Activated naive CD8-positive, alpha-beta T cell treated with anti-CD3 and anti-CD28 coated beads, Interleukin-2, amount 50 U/mL, for 24 hours (primary cell): ENCODE results near the gene SOD1.
"Not testable (repeated sequence)": the region's sequence is repeated elsewhere in the genome, so short reads cannot be mapped to it uniquely, and the experiment has no call there.

Experiments used
- ATAC-seq: fragments of 150-1000 bp; cut with Tn5 transposase; one replicate; pipeline ENCODE4 v1.10.0; 2021
- DNase-seq: peaks from one replicate; pipeline ENCODE4 v3.0.0; 2021
- H3K27ac Mint-ChIP-seq: one replicate; pipeline ENCODE4 v1.8.0; 2021; ENCODE audit warnings: mild to moderate bottlenecking, mixed read lengths
- H3K27me3 Mint-ChIP-seq: one replicate; pipeline ENCODE4 v1.8.0; 2021; ENCODE audit warnings: mixed read lengths
- H3K36me3 Mint-ChIP-seq: one replicate; pipeline ENCODE4 v1.8.0; 2021; ENCODE audit warnings: low read depth, mixed read lengths
- H3K4me1 Mint-ChIP-seq: one replicate; pipeline ENCODE4 v1.8.0; 2021; ENCODE audit warnings: mixed read lengths
- H3K4me3 Mint-ChIP-seq: one replicate; pipeline ENCODE4 v1.8.0; 2021; ENCODE audit warnings: mild to moderate bottlenecking, moderate library complexity, mixed read lengths
- H3K9me3 Mint-ChIP-seq: one replicate; pipeline ENCODE4 v1.8.0; 2021; ENCODE audit warnings: mixed read lengths

Gene SOD1

GRCh38 chr21:31659536-31660258 is at the start of gene SOD1:
Gene SOD1, plus strand, starts transcription at chr21:31659693. Its CDS starts 77 bp downstream, at chr21:31659770.
- peak within 1 kb of the TSS; percentile 99 for H3K27ac Mint-ChIP-seq
- peak within 1 kb of the TSS; percentile 97 for H3K4me3 Mint-ChIP-seq
- H3K27me3 Mint-ChIP-seq: no peaks in the 10 kb centered on the region
- ATAC-seq (peak; percentile 89), DNase-seq (peak; percentile 96)
- H3K9me3 Mint-ChIP-seq: no peaks in the 10 kb centered on the region
- H3K36me3 Mint-ChIP-seq: peaks cover 40% of the 10 kb centered on the region
- peaks cover 81% of the 10 kb centered on the region for H3K4me1 Mint-ChIP-seq

- peaks cover 5% of the 10 kb centered on the region for H3K4me1 Mint-ChIP-seq
- H3K27me3 Mint-ChIP-seq: peaks cover 12% of the 10 kb centered on the region
- H3K27ac Mint-ChIP-seq: no peak overlapping the region
- no peak for DNase-seq
- peaks cover 2% of the 10 kb centered on the region for H3K36me3 Mint-ChIP-seq
- ATAC-seq: no peak
- no peak overlapping the region for H3K4me3 Mint-ChIP-seq
- no peaks in the 10 kb centered on the region for H3K9me3 Mint-ChIP-seq
These were observed 48.0 kb upstream of the SOD1 start for GRCh38 chr21:31611445-31611844.

GRCh38 chr21:31612894-31613785 is 46.4 kb upstream of the SOD1 start:
- Mint-ChIP-seq H3K27me3 (peaks cover 12% of the 10 kb centered on the region), H3K36me3 (peaks cover 2% of the 10 kb centered on the region), H3K9me3 (no peaks in the 10 kb centered on the region), H3K4me1 (peaks cover 5% of the 10 kb centered on the region), H3K4me3 (no peak overlapping the region), H3K27ac (no peak overlapping the region)
- DNase-seq: no peak
- ATAC-seq: peak; percentile 61

- no peak overlapping the region for H3K4me3 Mint-ChIP-seq
- ATAC-seq: no peak
- H3K4me1 Mint-ChIP-seq: peaks cover 5% of the 10 kb centered on the region
- no peak overlapping the region for H3K27ac Mint-ChIP-seq
- H3K27me3 Mint-ChIP-seq: peaks cover 8% of the 10 kb centered on the region
- H3K9me3 Mint-ChIP-seq: peaks cover 4% of the 10 kb centered on the region
- H3K36me3 Mint-ChIP-seq: peaks cover 2% of the 10 kb centered on the region
- no peak for DNase-seq
These were observed 44.8 kb upstream of the SOD1 start for GRCh38 chr21:31614705-31615104.

- ATAC-seq (no peak), DNase-seq (no peak)
- peaks cover 4% of the 10 kb centered on the region for H3K9me3 Mint-ChIP-seq
- no peak overlapping the region for H3K4me3 Mint-ChIP-seq
- H3K27me3 Mint-ChIP-seq: peaks cover 6% of the 10 kb centered on the region
- H3K27ac Mint-ChIP-seq: no peak overlapping the region
- peaks cover 2% of the 10 kb centered on the region for H3K36me3 Mint-ChIP-seq
- peaks cover 5% of the 10 kb centered on the region for H3K4me1 Mint-ChIP-seq
These were observed 43.3 kb upstream of the SOD1 start for GRCh38 chr21:31616216-31616615.

- DNase-seq: no peak
These were observed 40.6 kb upstream of the SOD1 start for GRCh38 chr21:31618696-31619430.

GRCh38 chr21:31622397-31622796 is 37.1 kb upstream of the SOD1 start:
- no peaks in the 10 kb centered on the region for H3K27me3 Mint-ChIP-seq
- H3K4me1 Mint-ChIP-seq: peaks cover 5% of the 10 kb centered on the region
- H3K4me3 Mint-ChIP-seq: no peak overlapping the region
- H3K9me3 Mint-ChIP-seq: peaks cover 4% of the 10 kb centered on the region
- DNase-seq (no peak), ATAC-seq (no peak)
- no peak overlapping the region for H3K27ac Mint-ChIP-seq
- no peaks in the 10 kb centered on the region for H3K36me3 Mint-ChIP-seq

More at GRCh38 chr21:31618696-31619430, 40.6 kb upstream of the SOD1 start:
- H3K27me3 Mint-ChIP-seq: no peaks in the 10 kb centered on the region
- peaks cover 5% of the 10 kb centered on the region for H3K4me1 Mint-ChIP-seq
- H3K9me3 Mint-ChIP-seq: peaks cover 4% of the 10 kb centered on the region
- no peak for ATAC-seq
- H3K4me3 Mint-ChIP-seq: no peak overlapping the region
- H3K36me3 Mint-ChIP-seq: no peaks in the 10 kb centered on the region
- no peak overlapping the region for H3K27ac Mint-ChIP-seq

GRCh38 chr21:31623664-31624063 is 35.8 kb upstream of the SOD1 start:
- peaks cover 5% of the 10 kb centered on the region for H3K4me1 Mint-ChIP-seq
- DNase-seq (no peak), ATAC-seq (no peak)
- H3K4me3 Mint-ChIP-seq: no peak overlapping the region
- no peak overlapping the region for H3K27ac Mint-ChIP-seq
- peaks cover 4% of the 10 kb centered on the region for H3K9me3 Mint-ChIP-seq
- H3K27me3 Mint-ChIP-seq: no peaks in the 10 kb centered on the region
- no peaks in the 10 kb centered on the region for H3K36me3 Mint-ChIP-seq

GRCh38 chr21:31624181-31624580 is 35.3 kb upstream of the SOD1 start:
- H3K9me3 Mint-ChIP-seq: peaks cover 1% of the 10 kb centered on the region
- no peak overlapping the region for H3K4me3 Mint-ChIP-seq
- DNase-seq: no peak
- peaks cover 5% of the 10 kb centered on the region for H3K4me1 Mint-ChIP-seq
- no peak for ATAC-seq
- H3K27ac Mint-ChIP-seq: no peak overlapping the region
- H3K36me3 Mint-ChIP-seq: no peaks in the 10 kb centered on the region
- no peaks in the 10 kb centered on the region for H3K27me3 Mint-ChIP-seq

- H3K27me3 Mint-ChIP-seq: no peaks in the 10 kb centered on the region
- no peak overlapping the region for H3K27ac Mint-ChIP-seq
- H3K36me3 Mint-ChIP-seq: no peaks in the 10 kb centered on the region
- peaks cover 5% of the 10 kb centered on the region for H3K4me1 Mint-ChIP-seq
- no peaks in the 10 kb centered on the region for H3K9me3 Mint-ChIP-seq
- no peak overlapping the region for H3K4me3 Mint-ChIP-seq
- ATAC-seq (no peak), DNase-seq (no peak)
These were observed 34.5 kb upstream of the SOD1 start for GRCh38 chr21:31624961-31625491.

GRCh38 chr21:31629972-31630711 is 29.4 kb upstream of the SOD1 start:
- ATAC-seq (no peak), DNase-seq (no peak)
- Mint-ChIP-seq H3K9me3 (peaks cover 7% of the 10 kb centered on the region), H3K27ac (no peak overlapping the region), H3K27me3 (no peaks in the 10 kb centered on the region), H3K4me1 (no peaks in the 10 kb centered on the region), H3K4me3 (no peak overlapping the region), H3K36me3 (no peaks in the 10 kb centered on the region)

GRCh38 chr21:31631881-31632280 is 27.6 kb upstream of the SOD1 start:
- not testable (repeated sequence) for H3K9me3 Mint-ChIP-seq, H3K27ac Mint-ChIP-seq, H3K4me3 Mint-ChIP-seq, H3K27me3 Mint-ChIP-seq, DNase-seq, H3K4me1 Mint-ChIP-seq, H3K36me3 Mint-ChIP-seq, ATAC-seq

GRCh38 chr21:31634993-31635392 is 24.5 kb upstream of the SOD1 start:
- peaks cover 12% of the 10 kb centered on the region for H3K9me3 Mint-ChIP-seq
- no peak overlapping the region for H3K27ac Mint-ChIP-seq
- peaks cover 3% of the 10 kb centered on the region for H3K36me3 Mint-ChIP-seq
- ATAC-seq (no peak), DNase-seq (no peak)
- H3K4me1 Mint-ChIP-seq: no peaks in the 10 kb centered on the region
- no peaks in the 10 kb centered on the region for H3K27me3 Mint-ChIP-seq
- H3K4me3 Mint-ChIP-seq: no peak overlapping the region

- ATAC-seq (no peak), DNase-seq (no peak)
- H3K36me3 Mint-ChIP-seq: peaks cover 3% of the 10 kb centered on the region
These were observed 22.6 kb upstream of the SOD1 start for GRCh38 chr21:31636874-31637273.

More at GRCh38 chr21:31636874-31637273, 22.6 kb upstream of the SOD1 start:
- H3K4me3 Mint-ChIP-seq: no peak overlapping the region
- no peak overlapping the region for H3K27ac Mint-ChIP-seq
- H3K9me3 Mint-ChIP-seq: peaks cover 12% of the 10 kb centered on the region
- H3K4me1 Mint-ChIP-seq: no peaks in the 10 kb centered on the region
- no peaks in the 10 kb centered on the region for H3K27me3 Mint-ChIP-seq
